ENCODE data around the gene CCDC171. TPM values are rescaled to one million over a fixed set of nuclear protein-coding genes. Genes with fewer than 3 reads are reported as not detected.

Gene CCDC171
- total RNA-seq, 4 donors from 2014 or later = 2.5 to 4.2 (median 3.3) TPM

GRCh38 chr9:15837079-15837679 lies 284.3 kb downstream of the CCDC171 start:
- no peak overlapping the region for H3K4me3 ChIP-seq (ENCODE audit: low read depth, poor library complexity, severe bottlenecking)
- intact Hi-C loops (cut with DNase I; ENCODE audit: low total_unique reads) = no loop called here
- WGBS, 2 donors = 0 to 3% methylated on average over 4 of the region's 4 CpGs
- no peak for TF ChIP-seq CTCF (IDR thresholded peaks at IDR 0.05)
- TF ChIP-seq POLR2A (IDR thresholded peaks at IDR 0.05) = no peak
- DNase-seq (ENCODE audit: low spot score in 2 of 2) = no peak

GRCh38 chr9:15842051-15842450 lies 289.2 kb downstream of the CCDC171 start:
- intact Hi-C loops (cut with DNase I; ENCODE audit: low total_unique reads) = no loop called here
- 88 to 91% methylated on average over 3 of the region's 3 CpGs for WGBS, 2 donors
- DNase-seq (ENCODE audit: low spot score in 2 of 2) = no peak
- no peak for TF ChIP-seq CTCF (IDR thresholded peaks at IDR 0.05)
- no peak for TF ChIP-seq POLR2A (IDR thresholded peaks at IDR 0.05)
- H3K4me3 ChIP-seq (ENCODE audit: low read depth, poor library complexity, severe bottlenecking) = no peak overlapping the region

GRCh38 chr9:15843316-15843715 lies 290.5 kb downstream of the CCDC171 start:
- intact Hi-C loops (cut with DNase I; ENCODE audit: low total_unique reads) = no loop called here
- TF ChIP-seq POLR2A (IDR thresholded peaks at IDR 0.05) = no peak
- no peak for TF ChIP-seq CTCF (IDR thresholded peaks at IDR 0.05)
- no peak for DNase-seq (ENCODE audit: low spot score in 2 of 2)
- no peak overlapping the region for H3K4me3 ChIP-seq (ENCODE audit: low read depth, poor library complexity, severe bottlenecking)

GRCh38 chr9:15843931-15844330 lies 291.1 kb downstream of the CCDC171 start:
- no peak overlapping the region for H3K4me3 ChIP-seq (ENCODE audit: low read depth, poor library complexity, severe bottlenecking)
- DNase-seq (ENCODE audit: low spot score in 2 of 2) = no peak
- 86 to 95% methylated on average over 2 of the region's 2 CpGs for WGBS, 2 donors
- intact Hi-C loops (cut with DNase I; ENCODE audit: low total_unique reads) = no loop called here
- no peak for TF ChIP-seq POLR2A (IDR thresholded peaks at IDR 0.05)
- TF ChIP-seq CTCF (IDR thresholded peaks at IDR 0.05) = no peak

GRCh38 chr9:15846611-15847010 lies 293.8 kb downstream of the CCDC171 start:
- 89 to 91% methylated on average over 6 of the region's 6 CpGs for WGBS, 2 donors
- TF ChIP-seq POLR2A (IDR thresholded peaks at IDR 0.05) = no peak
- no peak for TF ChIP-seq CTCF (IDR thresholded peaks at IDR 0.05)
- DNase-seq (ENCODE audit: low spot score in 2 of 2) = no peak
- intact Hi-C loops (cut with DNase I; ENCODE audit: low total_unique reads) = no loop called here
- H3K4me3 ChIP-seq (ENCODE audit: low read depth, poor library complexity, severe bottlenecking) = no peak overlapping the region

- no peak overlapping the region for H3K4me3 ChIP-seq (ENCODE audit: low read depth, poor library complexity, severe bottlenecking)
- no peak for TF ChIP-seq CTCF (IDR thresholded peaks at IDR 0.05)
- no peak for TF ChIP-seq POLR2A (IDR thresholded peaks at IDR 0.05)
- intact Hi-C loops (cut with DNase I; ENCODE audit: low total_unique reads) = no loop called here
- no peak for DNase-seq (ENCODE audit: low spot score in 2 of 2)
- WGBS, 2 donors = 88 to 89% methylated on average over 1 of the region's 1 CpG
Measured at GRCh38 chr9:15849871-15850270, 297.0 kb downstream of the CCDC171 start.
